Osteoblast (primary cell): ENCODE results near the gene PROK2. TPM values are rescaled to one million over a fixed set of nuclear protein-coding genes. Genes with fewer than 3 reads are reported as not detected.

Experiments
- DNase-seq: peaks from one replicate; pipeline ENCODE4 v3.0.0; 2011; ENCODE audit warnings: low spot score, mixed read lengths; ENCODE audit not compliant: insufficient read length; ENCODE audit errors: missing footprints
- H2AFZ ChIP-seq: 2 replicates; pipeline ENCODE4 v1.6.0; 2011; ENCODE audit warnings: mild to moderate bottlenecking, low read length
- H3K27ac ChIP-seq: 2 replicates; pipeline ENCODE4 v1.5.1; 2011; ENCODE audit warnings: mild to moderate bottlenecking, low read depth, low read length, moderate library complexity
- H3K27me3 ChIP-seq: 2 replicates; pipeline ENCODE4 v1.6.0; 2012; ENCODE audit warnings: mild to moderate bottlenecking, control low read depth, inconsistent platforms, low read length, moderate library complexity; ENCODE audit not compliant: insufficient read depth
- H3K36me3 ChIP-seq: 2 replicates; pipeline ENCODE4 v1.5.1; 2011; ENCODE audit warnings: mild to moderate bottlenecking, low read length, control low read depth, moderate library complexity; ENCODE audit not compliant: insufficient read depth
- H3K4me1 ChIP-seq: 2 replicates; pipeline ENCODE4 v1.5.1; 2011; ENCODE audit warnings: mild to moderate bottlenecking, low read length, control low read depth, moderate library complexity; ENCODE audit not compliant: insufficient read depth
- H3K4me2 ChIP-seq: 2 replicates; pipeline ENCODE4 v1.6.0; 2011; ENCODE audit warnings: mild to moderate bottlenecking, low read length; ENCODE audit not compliant: insufficient read depth
- H3K4me3 ChIP-seq: fragments of 200-600 bp; sonication (generic); 3 replicates; pipeline ENCODE4 v1.5.1; 2012; ENCODE audit warnings: mild to moderate bottlenecking, low read length, inconsistent platforms; ENCODE audit not compliant: insufficient read depth
- H3K79me2 ChIP-seq: 2 replicates; pipeline ENCODE4 v1.6.0; 2012; ENCODE audit warnings: mild to moderate bottlenecking, low read length, control low read depth, inconsistent platforms; ENCODE audit not compliant: insufficient read depth
- H3K9me3 ChIP-seq: 2 replicates; pipeline ENCODE4 v1.5.1; 2011; ENCODE audit warnings: low read depth, low read length, control low read depth
- H4K20me1 ChIP-seq: 2 replicates; pipeline ENCODE4 v1.6.0; 2012; ENCODE audit warnings: mild to moderate bottlenecking, low read length, control low read depth; ENCODE audit not compliant: insufficient read depth
- CTCF ChIP-seq: IDR thresholded peaks from 2 replicates; pipeline ENCODE4 v1.5.1; 2011; ENCODE audit warnings: mild to moderate bottlenecking, low read depth, low read length, moderate library complexity; ENCODE audit errors: extremely low read depth
- total RNA-seq: library from RNA; depleted of rRNA; stranded (reverse); fragments of >200 nt; gene quantifications from 2 replicates; pipeline ENCODE4 v1.2.3, GENCODE V29; 2012

The PROK2 gene
- total RNA-seq, 1 donor: not detected

- Histone ChIP-seq H3K4me2 (no peak overlapping the region), H3K27ac (no peak overlapping the region), H3K36me3 (no peaks in the 10 kb centered on the region), H3K9me3 (no peaks in the 10 kb centered on the region), H3K79me2 (no peaks in the 10 kb centered on the region), H4K20me1 (no peaks in the 10 kb centered on the region), H2AFZ (no peak overlapping the region), H3K27me3 (peaks cover 52% of the 10 kb centered on the region), H3K4me3 (no peak overlapping the region), H3K4me1 (no peaks in the 10 kb centered on the region)
- TF ChIP-seq CTCF: no peak
- no peak for DNase-seq
Measured at GRCh38 chr3:71780430-71780829, 4.5 kb downstream of the PROK2 start.

GRCh38 chr3:71779674-71780377 is 5.1 kb downstream of the PROK2 start:
- no peak for DNase-seq
- Histone ChIP-seq H4K20me1 (no peaks in the 10 kb centered on the region), H3K27ac (no peak overlapping the region), H3K4me3 (no peak overlapping the region), H3K4me2 (no peak overlapping the region), H3K9me3 (no peaks in the 10 kb centered on the region), H3K27me3 (peaks cover 48% of the 10 kb centered on the region), H3K79me2 (no peaks in the 10 kb centered on the region), H3K36me3 (no peaks in the 10 kb centered on the region), H3K4me1 (no peaks in the 10 kb centered on the region), H2AFZ (no peak overlapping the region)
- no peak for TF ChIP-seq CTCF

- Histone ChIP-seq H3K4me2 (no peak overlapping the region), H3K4me3 (no peak overlapping the region), H3K27me3 (peaks cover 33% of the 10 kb centered on the region), H2AFZ (no peak overlapping the region), H3K36me3 (no peaks in the 10 kb centered on the region), H3K79me2 (no peaks in the 10 kb centered on the region), H4K20me1 (no peaks in the 10 kb centered on the region), H3K4me1 (no peaks in the 10 kb centered on the region), H3K9me3 (no peaks in the 10 kb centered on the region), H3K27ac (no peak overlapping the region)
- DNase-seq: no peak
- no peak for TF ChIP-seq CTCF
Measured at GRCh38 chr3:71778353-71778752, 6.6 kb downstream of the PROK2 start.

- H3K4me3 ChIP-seq: no peak overlapping the region
- no peak for TF ChIP-seq CTCF
- H4K20me1 ChIP-seq: no peaks in the 10 kb centered on the region
- no peak overlapping the region for H3K4me2 ChIP-seq
- H2AFZ ChIP-seq: no peak overlapping the region
- peaks cover 16% of the 10 kb centered on the region for H3K27me3 ChIP-seq
- no peaks in the 10 kb centered on the region for H3K9me3 ChIP-seq
- H3K4me1 ChIP-seq: no peaks in the 10 kb centered on the region
- no peak for DNase-seq
- H3K36me3 ChIP-seq: no peaks in the 10 kb centered on the region
- H3K79me2 ChIP-seq: no peaks in the 10 kb centered on the region
- H3K27ac ChIP-seq: no peak overlapping the region
Measured at GRCh38 chr3:71776538-71776937, 8.4 kb downstream of the PROK2 start.
